T-helper 1 cell treated with Interleukin-12 subunit alpha and Interleukin-12 subunit beta and Interleukin-4 antibody, amounts not matched to agents 30 μg/mL and 1 μg/mL, for 36 hours (primary cell): Measurements from ENCODE around the gene ACACB.

Source experiments
- H3K27ac Mint-ChIP-seq: one replicate; pipeline ENCODE4 v1.8.0; 2021; ENCODE audit warnings: mild to moderate bottlenecking, mixed read lengths
- H3K27me3 Mint-ChIP-seq: one replicate; pipeline ENCODE4 v1.8.0; 2021; ENCODE audit warnings: low read depth, mixed read lengths
- H3K36me3 Mint-ChIP-seq: one replicate; pipeline ENCODE4 v1.8.0; 2021; ENCODE audit warnings: low read depth, mixed read lengths
- H3K4me1 Mint-ChIP-seq: one replicate; pipeline ENCODE4 v1.8.0; 2021; ENCODE audit warnings: low read depth, mixed read lengths
- H3K4me3 Mint-ChIP-seq: one replicate; pipeline ENCODE4 v1.8.0; 2021; ENCODE audit warnings: mild to moderate bottlenecking, moderate library complexity, mixed read lengths
- H3K9me3 Mint-ChIP-seq: one replicate; pipeline ENCODE4 v1.8.0; 2021; ENCODE audit warnings: mixed read lengths

ACACB gene

DNA sequence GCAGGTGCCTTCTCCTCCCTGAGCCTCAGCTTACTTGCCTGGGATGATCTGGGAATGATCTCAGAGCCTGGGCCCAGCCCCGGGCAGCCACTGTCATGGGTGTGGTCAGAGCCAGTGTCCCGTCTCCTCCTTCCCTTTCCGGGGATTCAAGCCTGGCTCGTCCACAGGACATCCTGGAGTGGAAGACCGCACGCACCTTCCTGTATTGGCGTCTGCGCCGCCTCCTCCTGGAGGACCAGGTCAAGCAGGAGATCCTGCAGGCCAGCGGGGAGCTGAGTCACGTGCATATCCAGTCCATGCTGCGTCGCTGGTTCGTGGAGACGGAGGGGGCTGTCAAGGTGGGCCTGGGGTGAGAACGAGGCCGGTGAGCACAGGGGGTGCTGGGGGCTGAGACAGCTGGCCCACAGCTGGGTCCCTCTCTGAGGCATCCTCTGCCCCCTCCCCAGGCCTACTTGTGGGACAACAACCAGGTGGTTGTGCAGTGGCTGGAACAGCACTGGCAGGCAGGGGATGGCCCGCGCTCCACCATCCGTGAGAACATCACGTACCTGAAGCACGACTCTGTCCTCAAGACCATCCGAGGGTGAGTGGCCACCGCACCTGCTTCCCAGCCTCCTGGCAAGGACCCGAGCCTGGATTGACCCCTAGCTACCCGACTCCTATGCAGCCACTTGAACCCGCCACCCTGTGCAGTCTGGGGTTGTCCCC, 148.7 kb downstream of the ACACB start:
- Mint-ChIP-seq H3K27ac (no peak overlapping the region), H3K27me3 (no peaks in the 10 kb centered on the region), H3K9me3 (no peaks in the 10 kb centered on the region), H3K4me3 (no peak overlapping the region), H3K4me1 (no peaks in the 10 kb centered on the region), H3K36me3 (no peaks in the 10 kb centered on the region)

DNA sequence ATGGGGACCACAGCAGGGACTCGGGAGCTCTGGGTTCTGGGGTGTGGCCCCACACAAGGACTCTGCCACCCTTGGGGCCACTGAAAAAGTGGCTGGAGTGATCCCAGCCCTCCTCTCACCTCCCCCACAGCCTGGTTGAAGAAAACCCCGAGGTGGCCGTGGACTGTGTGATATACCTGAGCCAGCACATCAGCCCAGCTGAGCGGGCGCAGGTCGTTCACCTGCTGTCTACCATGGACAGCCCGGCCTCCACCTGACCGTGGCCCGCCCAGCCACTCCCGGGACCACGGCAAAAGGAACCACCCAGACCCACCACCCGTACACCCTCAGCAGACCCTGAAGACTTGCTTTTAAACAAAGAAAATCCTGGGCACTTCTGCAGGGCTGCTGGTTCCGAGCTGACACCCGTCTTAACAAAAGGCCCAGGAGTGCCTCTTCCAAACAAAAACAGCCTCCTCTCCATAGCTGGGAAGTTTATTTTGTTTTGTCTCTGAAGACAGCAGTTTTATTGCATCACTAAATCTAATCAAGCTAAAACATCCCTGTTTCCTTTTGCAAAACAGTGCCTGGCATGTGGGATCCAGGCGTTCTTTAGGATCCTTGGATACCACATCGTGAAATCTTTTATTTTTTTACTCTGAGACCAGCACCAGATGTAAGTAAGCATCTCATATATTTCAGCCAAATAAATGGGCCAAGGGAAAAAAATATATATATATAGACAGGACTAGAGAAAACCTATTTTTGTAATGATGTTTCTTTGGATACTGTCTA, 149.9 kb downstream of the ACACB start:
- no peaks in the 10 kb centered on the region for H3K36me3 Mint-ChIP-seq
- no peaks in the 10 kb centered on the region for H3K9me3 Mint-ChIP-seq
- H3K4me3 Mint-ChIP-seq = no peak overlapping the region
- H3K4me1 Mint-ChIP-seq = no peaks in the 10 kb centered on the region
- H3K27me3 Mint-ChIP-seq = no peaks in the 10 kb centered on the region
- no peak overlapping the region for H3K27ac Mint-ChIP-seq

DNA sequence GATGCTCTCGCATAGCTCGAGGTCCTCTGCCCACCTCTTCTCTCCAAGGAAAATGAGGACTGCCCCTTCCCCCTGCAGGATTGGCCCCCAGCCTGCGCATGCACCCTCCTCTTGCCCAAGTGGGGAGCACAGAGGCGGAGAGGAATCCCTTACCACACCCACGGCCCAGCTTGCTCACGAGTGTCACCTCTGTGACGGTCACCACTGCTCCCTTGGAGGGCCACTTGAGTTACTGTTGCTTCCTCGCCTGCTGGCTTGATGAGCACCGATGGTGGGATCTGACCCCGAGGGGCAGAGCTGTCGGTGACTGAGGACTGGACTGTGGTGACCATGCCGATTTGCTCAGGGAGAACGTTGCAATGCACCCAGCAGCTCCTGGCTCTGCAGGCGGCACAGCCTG, 151.0 kb downstream of the ACACB start:
- Mint-ChIP-seq H3K9me3 (no peaks in the 10 kb centered on the region), H3K36me3 (no peaks in the 10 kb centered on the region), H3K4me1 (no peaks in the 10 kb centered on the region), H3K27me3 (no peaks in the 10 kb centered on the region), H3K4me3 (no peak overlapping the region), H3K27ac (no peak overlapping the region)

DNA sequence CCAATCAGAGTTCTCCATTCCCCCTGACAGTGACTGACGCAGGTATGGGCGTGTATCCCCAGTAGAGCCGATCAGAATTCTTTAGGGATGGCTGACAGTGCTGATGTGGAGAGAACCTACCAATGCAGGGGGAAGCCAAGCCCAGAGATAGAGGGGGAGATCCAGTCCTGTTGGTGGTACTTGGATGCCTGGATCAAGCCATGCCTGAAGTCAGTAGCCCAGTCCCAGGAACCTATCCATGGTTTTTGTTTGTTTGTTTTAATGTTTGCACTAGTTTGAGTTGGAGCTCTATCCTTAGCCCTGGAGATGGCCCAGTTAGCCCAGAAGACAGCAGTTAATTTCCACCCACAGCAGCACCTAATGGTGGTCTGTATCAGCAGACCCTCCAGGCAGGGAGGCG, 152.5 kb downstream of the ACACB start:
- Mint-ChIP-seq H3K27me3 (no peaks in the 10 kb centered on the region), H3K4me1 (no peaks in the 10 kb centered on the region), H3K4me3 (no peak overlapping the region), H3K27ac (no peak overlapping the region), H3K9me3 (no peaks in the 10 kb centered on the region), H3K36me3 (no peaks in the 10 kb centered on the region)

DNA sequence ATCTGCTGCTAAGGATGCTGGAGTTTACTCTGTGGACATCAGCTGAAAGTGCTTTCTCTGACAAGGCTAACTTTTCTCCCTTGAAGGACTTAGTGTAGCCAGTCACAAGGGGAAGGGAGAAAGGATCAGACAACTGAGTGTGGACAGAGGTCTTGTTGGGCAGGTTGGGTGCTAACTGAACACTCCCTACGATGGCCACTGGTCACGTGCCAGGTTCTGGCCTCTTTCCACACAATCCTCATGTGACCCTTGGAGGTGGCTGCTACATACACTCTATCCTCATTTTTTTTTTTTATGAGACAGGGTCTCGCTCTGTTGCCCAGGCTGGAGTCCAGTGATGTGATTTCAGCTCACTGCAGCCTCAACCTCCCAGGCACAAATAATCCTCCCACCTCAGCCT, 153.0 kb downstream of the ACACB start:
- no peaks in the 10 kb centered on the region for H3K9me3 Mint-ChIP-seq
- H3K27me3 Mint-ChIP-seq = no peaks in the 10 kb centered on the region
- no peak overlapping the region for H3K27ac Mint-ChIP-seq
- H3K36me3 Mint-ChIP-seq = no peaks in the 10 kb centered on the region
- no peaks in the 10 kb centered on the region for H3K4me1 Mint-ChIP-seq
- H3K4me3 Mint-ChIP-seq = no peak overlapping the region

DNA sequence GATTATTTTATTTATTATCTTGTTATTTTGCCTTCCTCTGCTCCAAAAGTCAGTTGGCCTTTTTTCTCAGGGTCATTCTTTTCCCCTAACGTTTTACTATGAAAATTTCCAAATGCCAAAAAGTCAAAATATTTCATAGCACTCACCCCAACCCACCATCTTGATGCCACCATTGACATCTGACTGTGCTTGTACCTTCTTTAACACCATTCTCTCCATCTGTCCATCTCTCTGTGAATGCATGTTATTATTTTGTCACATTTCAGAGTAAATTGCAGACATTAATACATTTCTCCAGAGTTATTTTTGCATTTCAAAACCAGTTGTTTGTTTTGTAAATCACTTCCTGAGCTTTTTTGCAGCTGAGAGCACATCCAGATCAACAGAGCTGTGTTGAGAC, 154.1 kb downstream of the ACACB start:
- no peak overlapping the region for H3K27ac Mint-ChIP-seq
- H3K36me3 Mint-ChIP-seq = no peaks in the 10 kb centered on the region
- H3K4me3 Mint-ChIP-seq = no peak overlapping the region

DNA sequence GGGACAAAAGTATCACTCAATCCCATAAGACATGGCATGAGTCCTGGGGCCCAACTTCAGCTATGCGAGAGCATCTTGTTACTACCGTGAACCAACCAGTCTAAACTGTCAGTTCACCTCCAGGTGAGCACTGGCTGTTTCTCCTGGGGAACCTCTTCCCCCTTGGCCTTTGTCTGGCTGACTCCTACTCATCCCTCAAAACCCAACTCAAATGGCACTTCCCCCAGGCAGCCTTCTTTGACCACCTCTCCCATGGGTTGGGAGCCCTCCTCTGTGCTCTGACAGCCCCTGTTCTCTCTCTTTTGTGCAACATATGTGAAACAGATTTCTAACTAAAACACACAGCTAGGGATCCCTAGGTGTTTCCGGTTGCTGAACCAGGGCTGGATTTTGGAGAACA, 155.0 kb downstream of the ACACB start:
- Mint-ChIP-seq H3K4me3 (no peak overlapping the region), H3K9me3 (no peaks in the 10 kb centered on the region), H3K27ac (no peak overlapping the region), H3K36me3 (no peaks in the 10 kb centered on the region), H3K4me1 (no peaks in the 10 kb centered on the region), H3K27me3 (no peaks in the 10 kb centered on the region)

More for the DNA sequence above, 154.1 kb downstream of the ACACB start:
- no peaks in the 10 kb centered on the region for H3K9me3 Mint-ChIP-seq
- no peaks in the 10 kb centered on the region for H3K27me3 Mint-ChIP-seq
- H3K4me1 Mint-ChIP-seq = no peaks in the 10 kb centered on the region

DNA sequence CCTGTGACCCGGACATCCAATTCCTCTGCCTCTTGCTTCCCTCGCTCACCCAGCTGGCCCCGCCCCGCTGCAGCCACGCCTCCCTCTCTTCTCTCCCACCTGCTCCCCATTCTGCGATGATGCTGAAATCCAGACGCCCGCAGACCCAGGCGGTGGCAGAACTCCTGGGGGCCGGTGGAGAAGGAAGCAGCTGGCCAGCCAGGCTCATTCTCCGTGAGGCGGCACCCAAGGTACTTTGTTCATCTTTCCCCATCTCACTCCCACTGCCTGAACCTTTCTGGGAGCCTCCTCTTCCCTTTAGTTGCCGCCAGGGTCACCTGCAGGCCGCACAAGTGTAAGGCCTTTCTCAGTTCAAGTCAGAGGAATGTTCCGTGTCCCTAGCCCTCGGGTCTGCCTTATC, 157.0 kb downstream of the ACACB start:
- Mint-ChIP-seq H3K27ac (no peak overlapping the region), H3K9me3 (no peaks in the 10 kb centered on the region)

DNA sequence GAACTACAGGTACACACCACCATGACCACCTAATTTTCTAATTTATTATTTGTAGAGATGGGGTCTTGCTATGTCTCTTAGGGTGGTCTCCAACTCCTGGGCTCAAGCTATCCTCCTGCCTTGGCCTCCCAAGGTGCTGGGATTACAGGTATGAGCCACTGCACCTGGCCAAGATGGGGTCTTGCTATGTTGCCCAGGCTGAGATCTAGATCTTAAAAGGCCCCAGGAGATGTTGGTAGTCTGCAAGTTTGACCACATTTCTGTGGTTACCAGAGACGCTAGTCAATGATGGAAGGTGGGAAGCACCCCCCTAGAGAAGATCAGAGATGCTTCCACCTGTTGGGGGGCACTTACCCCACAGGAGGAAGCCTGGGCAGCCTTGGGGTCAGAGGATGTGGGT, 158.0 kb downstream of the ACACB start:
- no peaks in the 10 kb centered on the region for H3K36me3 Mint-ChIP-seq
- no peaks in the 10 kb centered on the region for H3K27me3 Mint-ChIP-seq
- H3K4me1 Mint-ChIP-seq = no peaks in the 10 kb centered on the region
- no peak overlapping the region for H3K4me3 Mint-ChIP-seq
- H3K27ac Mint-ChIP-seq = no peak overlapping the region
- no peaks in the 10 kb centered on the region for H3K9me3 Mint-ChIP-seq

More for the DNA sequence above, 157.0 kb downstream of the ACACB start:
- Mint-ChIP-seq H3K4me1 (no peaks in the 10 kb centered on the region), H3K4me3 (no peak overlapping the region), H3K27me3 (no peaks in the 10 kb centered on the region), H3K36me3 (no peaks in the 10 kb centered on the region)

DNA sequence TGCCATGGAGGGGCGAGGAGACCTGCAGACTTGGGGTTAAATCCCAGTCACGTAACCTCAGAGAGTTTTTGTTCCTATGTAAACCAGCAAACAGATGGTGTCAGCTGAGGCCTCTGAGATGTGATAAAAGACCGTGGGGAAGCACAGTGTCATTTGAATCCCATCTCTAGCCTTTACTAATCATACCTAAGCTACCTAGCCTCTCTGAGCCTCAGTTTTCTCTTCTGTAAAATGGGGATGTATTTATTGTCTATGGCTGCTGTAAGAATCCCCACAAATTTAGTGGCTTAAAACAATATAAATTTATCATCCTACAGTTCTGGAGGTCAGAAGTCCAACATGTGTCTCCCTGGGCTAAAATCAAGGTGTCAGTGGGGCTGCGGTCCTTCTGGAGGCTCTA, 158.8 kb downstream of the ACACB start:
- H3K27me3 Mint-ChIP-seq = no peaks in the 10 kb centered on the region
- H3K9me3 Mint-ChIP-seq = no peaks in the 10 kb centered on the region
- H3K36me3 Mint-ChIP-seq = no peaks in the 10 kb centered on the region
- no peaks in the 10 kb centered on the region for H3K4me1 Mint-ChIP-seq
- no peak overlapping the region for H3K4me3 Mint-ChIP-seq
- H3K27ac Mint-ChIP-seq = no peak overlapping the region

DNA sequence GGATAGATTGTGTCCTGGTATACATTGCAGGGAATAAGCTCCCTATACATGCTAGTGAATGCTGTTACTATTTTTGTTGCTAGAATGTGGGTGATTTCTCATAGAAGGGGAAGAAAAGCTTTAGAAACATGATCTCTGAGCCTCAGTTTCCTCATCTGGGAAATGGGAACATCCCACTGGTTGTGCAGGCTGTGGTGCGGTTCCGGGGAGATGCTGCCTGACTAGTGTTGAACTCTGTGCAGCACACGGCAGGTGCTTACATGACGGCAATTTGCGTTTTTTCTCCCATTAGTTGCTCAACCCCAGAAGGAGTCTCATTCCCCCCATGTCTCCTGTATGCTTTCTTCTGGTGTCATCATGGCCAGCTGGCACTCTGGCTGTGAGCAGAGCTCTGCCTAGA, 159.8 kb downstream of the ACACB start:
- Mint-ChIP-seq H3K4me3 (no peak overlapping the region), H3K9me3 (no peaks in the 10 kb centered on the region), H3K27me3 (no peaks in the 10 kb centered on the region)

DNA sequence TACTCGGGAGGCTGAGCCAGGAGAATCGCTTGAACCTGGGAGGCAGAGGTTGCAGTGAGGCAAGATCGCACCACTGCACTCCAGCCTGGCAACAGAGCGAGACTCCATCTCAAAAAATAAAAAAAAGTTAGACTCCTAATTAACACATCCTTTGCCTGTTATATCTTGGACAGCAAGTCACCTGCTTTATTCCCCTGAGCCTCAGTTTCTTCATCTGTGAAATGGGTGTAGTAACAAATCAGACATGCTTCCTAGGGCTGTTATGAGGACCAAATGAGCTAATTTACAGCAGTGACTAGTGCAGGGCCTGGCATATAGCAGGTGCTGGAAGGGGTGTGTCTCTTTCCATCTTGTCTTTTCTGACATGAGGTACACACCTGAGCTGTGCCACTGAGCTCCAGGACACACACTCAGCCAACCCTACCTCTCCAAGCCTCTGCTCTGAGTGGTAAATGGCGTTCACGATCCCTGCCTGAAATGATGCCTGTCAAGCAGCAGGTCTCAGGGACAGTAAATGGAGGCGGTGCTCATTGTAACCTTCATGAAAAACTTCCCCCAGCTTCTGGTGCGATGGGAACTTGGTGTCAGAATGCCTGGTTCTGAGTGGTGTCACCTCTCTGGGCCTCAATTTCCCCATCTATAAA, 161.0 kb downstream of the ACACB start:
- no peak overlapping the region for H3K4me3 Mint-ChIP-seq
- no peaks in the 10 kb centered on the region for H3K4me1 Mint-ChIP-seq
- no peaks in the 10 kb centered on the region for H3K27me3 Mint-ChIP-seq
- H3K9me3 Mint-ChIP-seq = no peaks in the 10 kb centered on the region
- no peaks in the 10 kb centered on the region for H3K36me3 Mint-ChIP-seq
- no peak overlapping the region for H3K27ac Mint-ChIP-seq

More for the DNA sequence above, 159.8 kb downstream of the ACACB start:
- no peaks in the 10 kb centered on the region for H3K36me3 Mint-ChIP-seq
- H3K4me1 Mint-ChIP-seq = no peaks in the 10 kb centered on the region
- H3K27ac Mint-ChIP-seq = no peak overlapping the region

DNA sequence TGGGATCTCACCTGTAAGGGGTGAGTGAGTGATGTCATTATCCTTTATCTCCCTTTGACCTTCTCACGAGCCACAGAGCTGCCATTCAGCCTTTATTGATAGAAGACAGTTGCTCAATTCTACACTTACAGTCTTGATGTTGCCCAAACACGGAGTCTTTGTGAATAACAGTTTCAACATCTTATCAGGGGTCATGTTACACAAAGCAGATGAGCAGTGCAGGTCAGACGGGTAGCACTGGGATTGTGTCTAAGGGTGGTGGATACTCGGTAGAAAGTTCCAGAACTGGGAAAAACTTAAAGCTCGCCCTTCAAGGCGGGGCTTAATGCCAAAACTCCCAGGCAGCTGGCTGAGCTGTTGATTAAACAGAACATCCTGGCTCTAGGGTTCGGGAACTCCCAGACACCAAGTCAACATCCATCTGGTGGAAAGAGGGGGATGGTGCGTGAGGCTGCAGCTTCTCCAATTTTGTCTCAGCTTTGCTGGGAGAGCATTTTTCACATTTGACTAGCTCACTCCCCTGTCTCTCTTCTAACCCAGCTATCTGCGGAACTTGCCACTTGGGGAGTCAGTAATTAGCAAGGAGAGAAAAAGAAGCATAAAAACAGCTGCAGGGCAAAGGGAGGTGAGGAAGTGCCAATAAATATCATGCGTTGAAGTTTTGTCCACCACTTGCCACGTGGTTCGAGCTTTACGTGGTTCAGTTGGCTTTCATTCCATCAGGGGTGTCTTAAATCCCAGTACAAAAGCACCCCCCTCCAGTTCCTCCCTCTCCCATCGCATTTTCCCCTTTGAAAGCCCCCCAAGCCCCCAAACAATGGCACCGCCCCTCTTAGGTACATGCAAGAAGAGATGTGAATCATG, 161.7 kb downstream of the ACACB start:
- Mint-ChIP-seq H3K27ac (no peak overlapping the region), H3K36me3 (no peaks in the 10 kb centered on the region), H3K4me3 (no peak overlapping the region), H3K4me1 (no peaks in the 10 kb centered on the region), H3K9me3 (no peaks in the 10 kb centered on the region), H3K27me3 (no peaks in the 10 kb centered on the region)

DNA sequence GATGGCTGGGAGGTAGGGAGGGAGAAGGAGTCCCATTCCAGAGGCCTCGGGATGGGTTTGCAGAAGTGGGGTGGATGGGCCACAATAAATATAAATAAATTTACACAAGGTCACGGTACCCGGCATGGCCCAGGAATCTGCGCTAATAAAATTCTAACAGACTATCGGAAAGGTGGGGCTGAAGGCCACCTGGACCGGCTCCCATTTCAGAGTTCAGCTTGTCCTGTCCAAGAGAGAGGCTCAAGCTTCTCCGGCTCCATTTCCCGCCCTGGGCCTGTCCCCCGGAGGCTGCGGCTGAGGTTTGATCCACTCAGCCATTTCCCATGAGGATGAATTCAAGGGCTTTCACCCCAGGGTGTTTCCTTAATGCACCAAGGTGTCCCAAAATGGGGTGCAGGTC, 162.5 kb downstream of the ACACB start:
- Mint-ChIP-seq H3K36me3 (no peaks in the 10 kb centered on the region), H3K27ac (no peak overlapping the region), H3K4me3 (no peak overlapping the region), H3K9me3 (no peaks in the 10 kb centered on the region), H3K27me3 (no peaks in the 10 kb centered on the region), H3K4me1 (no peaks in the 10 kb centered on the region)
